ENCODE measurements around the gene TCF12. TPM values are rescaled to one million over a fixed set of nuclear protein-coding genes. Genes with fewer than 3 reads are reported as not detected.

Gene TCF12
- total RNA-seq, 1 experiment from 2014 or later: 102 TPM

DNA sequence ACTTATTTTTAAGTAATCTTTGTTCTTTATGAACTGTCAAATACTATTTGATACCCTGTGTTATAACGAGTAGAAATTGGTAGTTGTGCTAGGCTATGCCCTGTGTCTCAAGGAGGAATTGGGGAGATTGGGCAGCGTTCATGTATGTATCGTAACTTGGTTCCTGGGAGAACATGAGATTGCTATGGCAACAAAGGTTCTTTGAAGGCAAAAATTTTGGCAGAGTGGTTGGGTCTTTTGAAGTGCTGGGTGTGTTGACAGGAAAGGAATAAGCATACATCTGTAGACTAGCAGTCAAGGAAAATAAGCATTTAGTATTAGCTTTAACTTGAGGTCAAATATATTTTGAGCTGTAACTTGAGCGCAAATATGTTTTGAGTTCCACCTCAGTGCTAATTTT lies 45.3 kb downstream of the TCF12 start:
- TF ChIP-seq, protein P1, sequence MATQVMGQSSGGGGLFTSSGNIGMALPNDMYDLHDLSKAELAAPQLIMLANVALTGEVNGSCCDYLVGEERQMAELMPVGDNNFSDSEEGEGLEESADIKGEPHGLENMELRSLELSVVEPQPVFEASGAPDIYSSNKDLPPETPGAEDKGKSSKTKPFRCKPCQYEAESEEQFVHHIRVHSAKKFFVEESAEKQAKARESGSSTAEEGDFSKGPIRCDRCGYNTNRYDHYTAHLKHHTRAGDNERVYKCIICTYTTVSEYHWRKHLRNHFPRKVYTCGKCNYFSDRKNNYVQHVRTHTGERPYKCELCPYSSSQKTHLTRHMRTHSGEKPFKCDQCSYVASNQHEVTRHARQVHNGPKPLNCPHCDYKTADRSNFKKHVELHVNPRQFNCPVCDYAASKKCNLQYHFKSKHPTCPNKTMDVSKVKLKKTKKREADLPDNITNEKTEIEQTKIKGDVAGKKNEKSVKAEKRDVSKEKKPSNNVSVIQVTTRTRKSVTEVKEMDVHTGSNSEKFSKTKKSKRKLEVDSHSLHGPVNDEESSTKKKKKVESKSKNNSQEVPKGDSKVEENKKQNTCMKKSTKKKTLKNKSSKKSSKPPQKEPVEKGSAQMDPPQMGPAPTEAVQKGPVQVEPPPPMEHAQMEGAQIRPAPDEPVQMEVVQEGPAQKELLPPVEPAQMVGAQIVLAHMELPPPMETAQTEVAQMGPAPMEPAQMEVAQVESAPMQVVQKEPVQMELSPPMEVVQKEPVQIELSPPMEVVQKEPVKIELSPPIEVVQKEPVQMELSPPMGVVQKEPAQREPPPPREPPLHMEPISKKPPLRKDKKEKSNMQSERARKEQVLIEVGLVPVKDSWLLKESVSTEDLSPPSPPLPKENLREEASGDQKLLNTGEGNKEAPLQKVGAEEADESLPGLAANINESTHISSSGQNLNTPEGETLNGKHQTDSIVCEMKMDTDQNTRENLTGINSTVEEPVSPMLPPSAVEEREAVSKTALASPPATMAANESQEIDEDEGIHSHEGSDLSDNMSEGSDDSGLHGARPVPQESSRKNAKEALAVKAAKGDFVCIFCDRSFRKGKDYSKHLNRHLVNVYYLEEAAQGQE (IDR thresholded peaks at IDR 0.05; ENCODE audit: insufficient read depth in 1 of 2, low read depth in 2 of 2, low read length in 1 of 2): no peak
- TF ChIP-seq SIN3A (IDR thresholded peaks at IDR 0.05; ENCODE audit: borderline replicate concordance, insufficient read depth, low read depth, low read length) (no peak), TCF7L2 (IDR thresholded peaks at IDR 0.05; ENCODE audit: low read depth, low read length) (no peak), POLR2AphosphoS5 (IDR thresholded peaks at IDR 0.05; ENCODE audit: low read depth, low read length) (no peak)
- TF ChIP-seq, protein P2, sequence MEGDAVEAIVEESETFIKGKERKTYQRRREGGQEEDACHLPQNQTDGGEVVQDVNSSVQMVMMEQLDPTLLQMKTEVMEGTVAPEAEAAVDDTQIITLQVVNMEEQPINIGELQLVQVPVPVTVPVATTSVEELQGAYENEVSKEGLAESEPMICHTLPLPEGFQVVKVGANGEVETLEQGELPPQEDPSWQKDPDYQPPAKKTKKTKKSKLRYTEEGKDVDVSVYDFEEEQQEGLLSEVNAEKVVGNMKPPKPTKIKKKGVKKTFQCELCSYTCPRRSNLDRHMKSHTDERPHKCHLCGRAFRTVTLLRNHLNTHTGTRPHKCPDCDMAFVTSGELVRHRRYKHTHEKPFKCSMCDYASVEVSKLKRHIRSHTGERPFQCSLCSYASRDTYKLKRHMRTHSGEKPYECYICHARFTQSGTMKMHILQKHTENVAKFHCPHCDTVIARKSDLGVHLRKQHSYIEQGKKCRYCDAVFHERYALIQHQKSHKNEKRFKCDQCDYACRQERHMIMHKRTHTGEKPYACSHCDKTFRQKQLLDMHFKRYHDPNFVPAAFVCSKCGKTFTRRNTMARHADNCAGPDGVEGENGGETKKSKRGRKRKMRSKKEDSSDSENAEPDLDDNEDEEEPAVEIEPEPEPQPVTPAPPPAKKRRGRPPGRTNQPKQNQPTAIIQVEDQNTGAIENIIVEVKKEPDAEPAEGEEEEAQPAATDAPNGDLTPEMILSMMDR (IDR thresholded peaks at IDR 0.05): no peak
- Histone ChIP-seq H3K9me3 (ENCODE audit: control insufficient read depth, insufficient read depth, low read depth, low read length) (no peaks in the 10 kb centered on the region), H3K27ac (ENCODE audit: low read length) (no peak overlapping the region), H3K4me1 (ENCODE audit: control insufficient read depth, insufficient read depth, low read length) (peaks cover 21% of the 10 kb centered on the region; the same call in 1 of the 2 replicates), H3K27me3 (ENCODE audit: control insufficient read depth, insufficient read depth, low read length) (no peaks in the 10 kb centered on the region), H3K4me3 (ENCODE audit: low read depth in 2 of 2, low read length in 2 of 2) (no peak overlapping the region), H3K36me3 (ENCODE audit: control insufficient read depth, insufficient read depth, low read length) (no peaks in the 10 kb centered on the region)
- CTCF ChIA-PET: no interaction called here
- POLR2A ChIA-PET: no interaction called here
- intact Hi-C loops (cut with micrococcal nuclease; ENCODE audit: unreplicated experiment): no loop called here
- no TSS peak for BruUV-seq (replicated peaks)
- in situ Hi-C loops (cut with HindIII; ENCODE audit: low pct_unique_long_range_greater_than_20kb, low sequenced_read_pairs): no loop called here
- ATAC-seq (no peak), DNase-seq (ENCODE audit: low read depth, low spot score) (no peak)

DNA sequence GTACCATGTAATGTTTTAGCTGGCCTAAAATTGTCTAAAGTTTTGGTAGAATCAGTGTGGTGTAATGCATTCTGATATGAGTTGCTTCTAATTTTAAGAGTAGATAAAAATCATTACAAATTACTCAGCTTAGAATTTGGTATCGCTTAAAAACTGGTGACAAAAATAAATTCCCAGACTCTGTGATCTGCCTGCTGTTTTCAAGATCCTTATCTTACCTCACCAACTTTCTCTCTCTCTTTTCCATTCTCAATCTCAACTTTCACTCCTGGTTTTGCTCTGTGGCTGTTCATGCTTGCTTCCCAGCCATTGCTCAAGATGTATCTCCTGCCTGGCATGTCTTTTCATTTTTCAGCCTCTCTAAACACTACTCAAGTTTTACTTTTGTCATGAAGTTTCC lies 45.7 kb downstream of the TCF12 start:
- in situ Hi-C loops (cut with HindIII; ENCODE audit: low pct_unique_long_range_greater_than_20kb, low sequenced_read_pairs) (no loop called here), intact Hi-C loops (cut with micrococcal nuclease; ENCODE audit: unreplicated experiment) (no loop called here)
- Histone ChIP-seq H3K9me3 (ENCODE audit: control insufficient read depth, insufficient read depth, low read depth, low read length) (no peaks in the 10 kb centered on the region), H3K4me3 (ENCODE audit: low read depth in 2 of 2, low read length in 2 of 2) (no peak overlapping the region), H3K27ac (ENCODE audit: low read length) (no peak overlapping the region), H3K27me3 (ENCODE audit: control insufficient read depth, insufficient read depth, low read length) (no peaks in the 10 kb centered on the region), H3K4me1 (ENCODE audit: control insufficient read depth, insufficient read depth, low read length) (peaks cover 20% of the 10 kb centered on the region; the same call in 1 of the 2 replicates), H3K36me3 (ENCODE audit: control insufficient read depth, insufficient read depth, low read length) (no peaks in the 10 kb centered on the region)
- no TSS peak for BruUV-seq (replicated peaks)
- no peak for TF ChIP-seq TCF7L2 (IDR thresholded peaks at IDR 0.05; ENCODE audit: low read depth, low read length)
- TF ChIP-seq, protein P2 (IDR thresholded peaks at IDR 0.05): no peak
- no peak for DNase-seq (ENCODE audit: low read depth, low spot score)
- ChIA-PET CTCF (no interaction called here), POLR2A (no interaction called here)
- ATAC-seq: no peak
